MM.1S (cell line): Measurements from ENCODE around the gene CFAP65.

Experiments
- DNase-seq: peaks from one replicate; pipeline ENCODE4 v3.0.0-alpha.2; 2015
- H2AFZ ChIP-seq: fragments of 300-600 bp; sonication (generic); 2 replicates; pipeline ENCODE4 v1.6.0; 2016; ENCODE audit warnings: antibody characterized with exemption, low read length
- H3F3A ChIP-seq: fragments of 300-600 bp; sonication (generic); 2 replicates; pipeline ENCODE4 v1.6.1; 2016; ENCODE audit warnings: mild to moderate bottlenecking, antibody characterized with exemption, low read length, moderate library complexity, mixed read lengths; ENCODE audit not compliant: insufficient read depth
- H3K27ac ChIP-seq: fragments of 300-600 bp; sonication (generic); 2 replicates; pipeline ENCODE4 v1.5.1; 2016; ENCODE audit warnings: mild to moderate bottlenecking, low read length
- H3K27me3 ChIP-seq: fragments of 300-600 bp; sonication (generic); replicated peaks from 2 replicates; pipeline ENCODE4 v1.6.0; 2016; ENCODE audit warnings: low read length; ENCODE audit not compliant: insufficient read depth
- H3K36me3 ChIP-seq: fragments of 300-600 bp; sonication (generic); replicated peaks from 2 replicates; pipeline ENCODE4 v1.6.1; 2016; ENCODE audit warnings: mild to moderate bottlenecking, low read length, mixed read lengths; ENCODE audit not compliant: insufficient read depth
- H3K4me1 ChIP-seq: fragments of 300-600 bp; sonication (generic); 2 replicates; pipeline ENCODE4 v1.6.1; 2016; ENCODE audit warnings: low read length, mixed read lengths
- H3K4me2 ChIP-seq: fragments of 300-600 bp; sonication (generic); 2 replicates; pipeline ENCODE4 v1.6.0; 2016; ENCODE audit warnings: low read depth, low read length
- H3K4me3 ChIP-seq: fragments of 300-600 bp; sonication (generic); 2 replicates; pipeline ENCODE4 v1.5.1; 2016; ENCODE audit warnings: low read length, mixed read lengths
- H3K79me2 ChIP-seq: fragments of 300-600 bp; sonication (generic); 2 replicates; pipeline ENCODE4 v1.6.1; 2016; ENCODE audit warnings: mixed run types, low read length, mixed read lengths
- H3K9ac ChIP-seq: fragments of 300-600 bp; sonication (generic); 2 replicates; pipeline ENCODE4 v1.6.1; 2016; ENCODE audit warnings: low read length, mixed read lengths
- H3K9me2 ChIP-seq: fragments of 300-600 bp; sonication (generic); replicated peaks from 2 replicates; pipeline ENCODE4 v1.6.1; 2016; ENCODE audit warnings: mild to moderate bottlenecking, low read length, mixed read lengths; ENCODE audit not compliant: insufficient read depth
- H3K9me3 ChIP-seq: fragments of 300-600 bp; sonication (generic); replicated peaks from 2 replicates; pipeline ENCODE4 v1.6.1; 2016; ENCODE audit warnings: mild to moderate bottlenecking, low read length, mixed read lengths; ENCODE audit not compliant: insufficient read depth
- H4K20me1 ChIP-seq: fragments of 300-600 bp; sonication (generic); 2 replicates; pipeline ENCODE4 v1.6.1; 2016; ENCODE audit warnings: mild to moderate bottlenecking, low read length, moderate library complexity, mixed read lengths; ENCODE audit not compliant: insufficient read depth
- CTCF ChIP-seq: fragments of 300-600 bp; sonication (generic); IDR thresholded peaks from 2 replicates; pipeline ENCODE4 v1.5.1; 2016; ENCODE audit warnings: antibody characterized with exemption, low read length, mixed read lengths
- EZH2 ChIP-seq: fragments of 300-600 bp; sonication (generic); optimal IDR thresholded peaks from 2 replicates; pipeline ENCODE3; 2017; ENCODE audit warnings: low read depth, mild to moderate bottlenecking, antibody characterized with exemption, low read length, mixed read lengths
- EZH2phosphoT487 ChIP-seq: fragments of 300-600 bp; sonication (generic); IDR thresholded peaks from 2 replicates; pipeline ENCODE4 v1.6.1; 2018; ENCODE audit warnings: antibody characterized with exemption, low read length

The CFAP65 gene

DNA sequence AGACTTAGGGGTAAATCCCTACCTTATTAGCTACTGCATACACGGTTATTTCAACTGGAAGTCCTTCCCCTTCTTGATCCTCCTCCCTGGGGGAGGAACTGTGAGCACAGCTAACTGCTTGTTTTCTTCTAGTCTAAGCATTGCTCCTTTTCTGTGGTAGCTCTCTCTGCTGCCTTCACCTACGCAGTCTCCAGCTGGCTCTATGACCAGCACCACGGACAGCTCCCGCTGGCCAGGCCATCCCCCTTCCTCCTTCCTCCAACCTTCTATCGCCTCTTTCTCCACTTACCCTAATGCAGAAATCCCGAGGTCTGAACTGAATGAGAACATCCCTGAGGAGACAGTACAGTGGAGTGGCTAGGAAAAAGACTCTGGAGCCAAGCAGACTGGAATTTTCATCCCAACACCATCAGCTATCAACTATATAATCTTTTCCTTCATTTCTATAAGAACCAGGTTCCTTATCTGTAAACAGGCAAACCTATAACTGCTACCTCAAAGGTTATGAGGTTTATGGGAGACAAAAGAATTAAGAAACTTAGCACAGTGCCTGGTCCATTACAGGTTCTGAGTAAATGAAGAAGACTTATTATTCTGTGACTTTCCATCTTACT is 4.7 kb upstream of the CFAP65 start:
- Histone ChIP-seq H3K4me2 (no peak overlapping the region), H3K36me3 (no peaks in the 10 kb centered on the region), H3K4me1 (no peaks in the 10 kb centered on the region), H3K9me2 (no peaks in the 10 kb centered on the region), H3K27me3 (peaks cover 88% of the 10 kb centered on the region), H3K79me2 (no peaks in the 10 kb centered on the region), H3F3A (no peaks in the 10 kb centered on the region), H3K9me3 (no peaks in the 10 kb centered on the region), H4K20me1 (no peaks in the 10 kb centered on the region), H3K4me3 (no peak overlapping the region), H3K9ac (no peak overlapping the region), H3K27ac (no peak overlapping the region), H2AFZ (no peak overlapping the region)
- no peak for DNase-seq
- TF ChIP-seq EZH2phosphoT487 (no peak), CTCF (no peak), EZH2 (no peak)

DNA sequence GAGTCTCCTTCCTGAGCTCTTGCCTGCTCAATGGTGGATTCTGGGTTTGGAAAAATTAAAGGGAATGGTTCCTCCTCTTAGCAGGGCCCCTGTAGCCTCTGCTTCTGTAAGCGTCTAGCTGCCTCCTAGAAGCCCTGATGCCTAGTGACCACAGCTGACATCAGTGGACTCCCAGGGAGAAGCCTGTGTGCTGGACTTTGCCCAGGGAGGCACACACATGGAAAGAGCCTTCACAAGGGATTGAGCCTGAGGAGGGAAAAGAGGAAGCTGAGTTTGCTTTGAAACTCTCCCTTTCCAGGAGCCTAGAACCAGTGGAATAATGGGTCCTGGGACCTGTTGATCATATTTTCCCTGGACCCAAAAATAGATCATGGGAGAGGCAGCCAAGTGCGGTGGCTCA is 1.4 kb upstream of the CFAP65 start:
- H3F3A ChIP-seq = no peaks in the 10 kb centered on the region
- peaks cover 89% of the 10 kb centered on the region for H3K27me3 ChIP-seq
- H3K9me3 ChIP-seq = no peaks in the 10 kb centered on the region
- no peak overlapping the region for H3K27ac ChIP-seq
- no peaks in the 10 kb centered on the region for H3K9me2 ChIP-seq
- H2AFZ ChIP-seq = no peak overlapping the region
- H3K79me2 ChIP-seq = no peaks in the 10 kb centered on the region
- no peaks in the 10 kb centered on the region for H4K20me1 ChIP-seq
- no peaks in the 10 kb centered on the region for H3K4me1 ChIP-seq
- H3K9ac ChIP-seq = no peak overlapping the region
- no peaks in the 10 kb centered on the region for H3K36me3 ChIP-seq
- H3K4me2 ChIP-seq = no peak overlapping the region
- TF ChIP-seq CTCF (no peak), EZH2phosphoT487 (no peak), EZH2 (no peak)
- H3K4me3 ChIP-seq = no peak overlapping the region
- no peak for DNase-seq

- H3K27me3 ChIP-seq = peaks cover 89% of the 10 kb centered on the region
Observed at GRCh38 chr2:219042157-219042556, 841 bp upstream of the CFAP65 start.

More at GRCh38 chr2:219042157-219042556, 841 bp upstream of the CFAP65 start:
- Histone ChIP-seq H3K4me3 (no peak overlapping the region), H3K27ac (no peak overlapping the region), H3K9me3 (no peaks in the 10 kb centered on the region), H3K79me2 (no peaks in the 10 kb centered on the region), H3F3A (no peaks in the 10 kb centered on the region), H2AFZ (no peak overlapping the region), H3K4me1 (no peaks in the 10 kb centered on the region), H3K4me2 (no peak overlapping the region), H3K36me3 (no peaks in the 10 kb centered on the region), H4K20me1 (no peaks in the 10 kb centered on the region), H3K9ac (no peak overlapping the region), H3K9me2 (no peaks in the 10 kb centered on the region)
- no peak for DNase-seq
- no peak for TF ChIP-seq CTCF
- TF ChIP-seq EZH2phosphoT487 = no peak
- TF ChIP-seq EZH2 = no peak
